NCI-H69 (cell line): ENCODE measurements around the gene FAM131A.

Source experiments
- DNase-seq: peaks from one replicate; lab custom pipeline; 2025; lab: John Stamatoyannopoulos, UW

Gene FAM131A, protein sequence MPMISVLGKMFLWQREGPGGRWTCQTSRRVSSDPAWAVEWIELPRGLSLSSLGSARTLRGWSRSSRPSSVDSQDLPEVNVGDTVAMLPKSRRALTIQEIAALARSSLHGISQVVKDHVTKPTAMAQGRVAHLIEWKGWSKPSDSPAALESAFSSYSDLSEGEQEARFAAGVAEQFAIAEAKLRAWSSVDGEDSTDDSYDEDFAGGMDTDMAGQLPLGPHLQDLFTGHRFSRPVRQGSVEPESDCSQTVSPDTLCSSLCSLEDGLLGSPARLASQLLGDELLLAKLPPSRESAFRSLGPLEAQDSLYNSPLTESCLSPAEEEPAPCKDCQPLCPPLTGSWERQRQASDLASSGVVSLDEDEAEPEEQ

DNA sequence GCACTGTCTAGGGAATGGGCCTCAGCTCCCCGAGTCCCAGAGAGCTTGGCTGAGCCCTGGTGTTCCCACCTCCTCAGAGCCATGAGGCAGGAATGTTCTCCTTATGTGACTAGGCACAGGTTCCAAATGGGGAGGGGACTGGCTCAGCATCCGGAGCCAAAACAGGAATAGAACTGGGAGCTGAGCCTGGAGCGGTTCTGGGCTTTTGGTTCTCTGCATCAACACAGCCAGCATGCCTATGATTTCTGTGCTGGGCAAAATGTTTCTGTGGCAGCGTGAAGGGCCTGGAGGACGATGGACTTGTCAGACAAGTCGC is at the start of gene FAM131A:
TSS of gene FAM131A (plus strand) at position 202 of the 316 bp plus-strand sequence. CDS start at position 233, 31 bp downstream.
- DNase-seq = peak; percentile 42

GRCh38 chr3:184289426-184289938 is 47.9 kb upstream of the FAM131A start:
- peak; percentile 79 for DNase-seq

GRCh38 chr3:184290331-184290730 is 47.1 kb upstream of the FAM131A start:
- no peak for DNase-seq

GRCh38 chr3:184291044-184291737 is 46.2 kb upstream of the FAM131A start:
- DNase-seq = no peak

- no peak for DNase-seq
Measured at GRCh38 chr3:184291738-184292445, 45.5 kb upstream of the FAM131A start.

- no peak for DNase-seq
Measured at GRCh38 chr3:184295771-184296170, 41.6 kb upstream of the FAM131A start.

- no peak for DNase-seq
Measured at GRCh38 chr3:184296616-184297015, 40.8 kb upstream of the FAM131A start.

DNA sequence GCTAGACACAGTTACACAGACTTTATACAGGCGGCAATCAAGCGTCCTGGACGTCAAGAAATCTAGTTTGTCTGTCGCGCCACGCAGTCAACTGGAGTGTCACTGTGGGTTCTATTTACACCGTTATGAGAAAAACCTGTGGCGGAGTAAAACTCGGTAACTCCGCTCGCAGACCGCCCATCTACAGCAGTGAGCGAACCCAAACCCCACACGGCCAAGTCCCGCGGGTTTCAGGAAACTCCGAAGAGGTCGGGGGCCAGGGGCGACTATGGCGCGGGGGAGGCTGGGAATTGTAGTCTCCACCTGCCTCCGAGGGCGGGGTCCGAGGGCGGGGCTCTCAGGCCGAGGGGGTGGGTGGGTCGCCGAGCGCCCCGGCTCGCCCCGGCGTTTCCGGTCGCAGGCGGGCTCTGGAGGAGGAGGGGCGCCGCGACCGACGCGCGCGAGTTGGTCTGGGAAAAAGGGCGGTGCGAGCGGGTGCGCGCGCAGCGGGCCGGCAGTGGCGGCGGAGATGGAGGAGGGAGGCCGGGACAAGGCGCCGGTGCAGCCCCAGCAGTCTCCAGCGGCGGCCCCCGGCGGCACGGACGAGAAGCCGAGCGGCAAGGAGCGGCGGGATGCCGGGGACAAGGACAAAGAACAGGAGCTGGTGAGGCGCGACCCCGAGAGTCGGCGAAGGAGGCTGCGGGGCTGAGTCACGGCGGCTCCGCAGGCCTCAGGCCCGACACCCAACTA is 38.5 kb upstream of the FAM131A start, which contains the start of gene PSMD2:
TSS of gene PSMD2 (plus strand) at position 483 of the 729 bp plus-strand sequence. CDS start at position 509, 26 bp downstream.
- DNase-seq = peak; percentile 99

- DNase-seq = peak; percentile 42
Measured at GRCh38 chr3:184299488-184300377, 37.7 kb upstream of the FAM131A start.

DNA sequence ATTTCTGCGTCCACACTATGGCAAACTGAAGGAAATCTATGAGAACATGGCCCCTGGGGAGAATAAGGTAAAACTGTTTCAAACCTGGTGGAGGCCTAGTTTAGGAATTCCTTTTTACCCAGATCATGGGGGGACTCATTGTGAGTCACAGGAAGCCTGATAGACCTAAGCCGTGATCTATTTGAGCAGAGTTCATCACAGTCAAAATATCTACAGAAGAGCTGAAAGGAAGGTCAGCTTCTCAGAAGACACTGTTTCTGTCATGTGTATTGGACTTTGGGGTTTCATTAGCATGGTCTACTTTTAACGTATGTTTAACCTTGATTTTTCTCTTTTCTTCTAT is 37.1 kb upstream of the FAM131A start:
- no peak for DNase-seq

- no peak for DNase-seq
Measured at GRCh38 chr3:184305577-184305976, 31.8 kb upstream of the FAM131A start.

- no peak for DNase-seq
Measured at GRCh38 chr3:184306341-184306972, 30.9 kb upstream of the FAM131A start.

GRCh38 chr3:184307915-184308314 is 29.5 kb upstream of the FAM131A start:
- DNase-seq = no peak

- DNase-seq = no peak
Measured at GRCh38 chr3:184308744-184309143, 28.7 kb upstream of the FAM131A start.

DNA sequence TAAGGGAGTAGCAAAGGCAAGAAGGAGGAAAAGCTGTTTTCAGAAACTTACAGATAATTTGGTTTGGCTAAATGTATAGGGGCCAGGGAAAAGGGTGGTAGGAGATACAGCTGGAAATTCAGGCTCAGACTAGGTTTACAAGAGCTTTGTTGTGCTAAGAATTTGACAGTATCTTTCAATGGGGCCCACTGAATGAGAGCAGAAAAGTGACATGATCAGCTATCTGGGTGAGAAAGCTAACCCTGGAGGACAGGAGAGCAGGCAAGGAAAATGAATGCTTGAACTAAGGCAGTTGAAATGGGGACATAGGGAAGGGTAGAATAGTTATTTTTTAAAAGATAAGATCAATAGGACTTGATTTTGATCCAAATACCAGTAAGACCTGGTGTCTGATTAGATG is 25.8 kb upstream of the FAM131A start:
- no peak for DNase-seq

- DNase-seq = peak; percentile 98
Measured at GRCh38 chr3:184314363-184314699, 23.1 kb upstream of the FAM131A start, which contains the start of gene EIF4G1. TSS of gene EIF4G1 (plus strand) at chr3:184314606. CDS start at chr3:184315797, 1,191 bp downstream.

GRCh38 chr3:184314700-184315542 is 22.5 kb upstream of the FAM131A start:
- DNase-seq = peak; percentile 82

GRCh38 chr3:184315543-184315867 is 21.9 kb upstream of the FAM131A start:
- peak; percentile 70 for DNase-seq

DNA sequence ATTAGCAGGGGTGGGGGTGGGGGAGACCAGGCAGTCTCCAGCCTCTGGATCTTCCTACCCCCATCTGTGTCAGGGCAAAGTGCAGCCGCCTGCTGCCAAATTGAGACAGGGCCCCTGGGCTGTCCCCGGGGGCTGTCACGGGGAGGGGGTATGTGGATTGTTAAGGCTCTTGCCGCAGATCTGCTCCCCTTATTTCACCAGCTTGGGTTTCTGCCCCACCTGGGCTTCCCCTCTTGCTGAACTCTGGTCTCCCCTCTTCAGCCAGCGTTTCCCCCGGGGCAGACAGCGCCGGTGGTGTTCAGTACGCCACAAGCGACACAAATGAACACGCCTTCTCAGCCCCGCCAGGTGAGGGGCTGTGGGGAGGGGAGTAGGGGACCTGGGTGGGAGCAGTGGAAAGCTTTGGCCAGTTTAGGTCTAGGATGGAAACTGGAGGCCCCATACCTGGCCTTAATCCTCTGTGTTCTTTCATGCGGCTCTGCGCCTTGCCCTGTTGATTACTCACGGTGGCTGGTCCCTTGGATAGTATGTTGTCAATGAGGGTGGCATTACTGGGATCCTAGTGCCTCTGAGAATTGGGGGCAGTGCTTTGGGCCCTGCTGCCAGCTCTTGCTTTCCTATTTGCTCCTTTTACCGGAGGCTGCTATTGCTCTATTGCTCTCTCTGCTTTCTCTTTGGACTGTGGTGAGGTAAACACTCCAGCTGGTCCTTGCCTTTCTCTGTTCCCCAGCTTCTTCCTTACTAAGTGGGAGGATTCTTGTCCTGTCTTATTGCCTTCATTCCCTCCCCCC is 21.3 kb upstream of the FAM131A start:
- peak; percentile 70 for DNase-seq
